Vagina (tissue), 2 donors: Measurements from ENCODE around the gene SLC51B. TPM values are rescaled to one million over a fixed set of nuclear protein-coding genes. Genes with fewer than 3 reads are reported as not detected.
A peak's percentile ranks its signal among the peaks of the same experiment; 100 is the strongest.

Experiments used
- DNase-seq, 2 donors: peaks; one replicate each; pipeline ENCODE4 v3.0.0-alpha.2; 2017; ENCODE audit errors: extremely low spot score in 2 of 2
- H3K27ac ChIP-seq: fragments of 200-600 bp; sonication (generic); one replicate; pipeline ENCODE4 v1.5.1; 2019
- H3K27me3 ChIP-seq: fragments of 200-600 bp; sonication (generic); one replicate; pipeline ENCODE4 v1.5.1; 2019
- H3K36me3 ChIP-seq, 2 donors: fragments of 200-600 bp; sonication (generic); one replicate each; pipeline ENCODE4 v1.5.1; 2017 to 2019
- H3K4me1 ChIP-seq: fragments of 200-600 bp; sonication (generic); one replicate; pipeline ENCODE4 v1.5.1; 2019
- H3K4me3 ChIP-seq, 2 donors: fragments of 200-600 bp; sonication (generic); 1 replicate in 1 of 2; 2 replicates in 1 of 2; pipeline ENCODE4 v1.5.1; 2016 to 2019
- H3K9me3 ChIP-seq: fragments of 200-600 bp; sonication (generic); one replicate; pipeline ENCODE4 v1.5.1; 2019
- CTCF ChIP-seq, 3 experiments: fragments of 450-650 bp in 2 of 3; fragments of 200-600 bp in 1 of 3; sonication (generic) in 1 of 3; IDR thresholded peaks; one replicate each; pipeline ENCODE4 v1.5.1; 2017 to 2019; ENCODE audit warnings: antibody characterized with exemption in 3 of 3, mild to moderate bottlenecking in 2 of 3, moderate library complexity in 2 of 3
- POLR2A ChIP-seq, 2 donors: fragments of 450-650 bp; IDR thresholded peaks; one replicate each; pipeline ENCODE4 v1.6.1; 2017; ENCODE audit warnings: antibody characterized with exemption in 2 of 2, mild to moderate bottlenecking in 2 of 2, moderate library complexity in 2 of 2
- POLR2AphosphoS5 ChIP-seq, 2 donors: sonication (generic); formaldehyde crosslinking; IDR thresholded peaks; one replicate each; pipeline ENCODE4 v1.9.0; 2017; ENCODE audit warnings: antibody characterized with exemption in 2 of 2, mild to moderate bottlenecking in 2 of 2, low read depth in 1 of 2; ENCODE audit not compliant: insufficient read depth in 1 of 2
- intact Hi-C: fragments of 100-400 bp; cut with DNase I; formaldehyde crosslinking; loops from one replicate; pipeline ENCODE4 v1.15.1; 2023
- total RNA-seq: library from RNA; depleted of rRNA; stranded (reverse); fragments of >200 nt; gene quantifications from one replicate; pipeline ENCODE4 v1.2.3, GENCODE V29; 2016

Gene SLC51B
- total RNA-seq, 1 donor from 2014 or later, result not detected

GRCh38 chr15:65101411-65101890 is 56.3 kb downstream of the SLC51B start:
- TF ChIP-seq POLR2AphosphoS5 (IDR thresholded peaks at IDR 0.05; ENCODE audit: insufficient read depth in 1 of 2, low read depth in 1 of 2) (no peak), POLR2A (IDR thresholded peaks at IDR 0.05) (no peak), CTCF (IDR thresholded peaks at IDR 0.05) (peak; percentile 41 to 56 (median 47))
- intact Hi-C loops, result no loop called here
- Histone ChIP-seq H3K4me1 (peaks cover 15% of the 10 kb centered on the region), H3K9me3 (no peaks in the 10 kb centered on the region), H3K4me3 (no peak overlapping the region), H3K27me3 (no peaks in the 10 kb centered on the region), H3K27ac (peak overlapping the region; percentile 11), H3K36me3 (peaks cover 0 to 30% of the 10 kb centered on the region in 2 donors)
- DNase-seq, result peak in 1 of 2 donors; percentile 49

- DNase-seq, result peak in 1 of 2 donors; percentile 46
- no peak overlapping the region for H3K27ac ChIP-seq
These were observed 56.9 kb downstream of the SLC51B start for GRCh38 chr15:65101891-65102708.

GRCh38 chr15:65102912-65103311 is 57.7 kb downstream of the SLC51B start:
- TF ChIP-seq POLR2AphosphoS5 (IDR thresholded peaks at IDR 0.05; ENCODE audit: insufficient read depth in 1 of 2, low read depth in 1 of 2), result no peak
- no peak for TF ChIP-seq POLR2A (IDR thresholded peaks at IDR 0.05)
- no peak for TF ChIP-seq CTCF (IDR thresholded peaks at IDR 0.05)
- no peaks in the 10 kb centered on the region for H3K9me3 ChIP-seq
- H3K4me3 ChIP-seq, result no peak overlapping the region
- H3K27me3 ChIP-seq, result no peaks in the 10 kb centered on the region
- H3K36me3 ChIP-seq, result peaks cover 0 to 30% of the 10 kb centered on the region in 2 donors
- intact Hi-C loops, result no loop called here
- DNase-seq, result no peak
- peaks cover 15% of the 10 kb centered on the region for H3K4me1 ChIP-seq
- H3K27ac ChIP-seq, result no peak overlapping the region

More at GRCh38 chr15:65101891-65102708, 56.9 kb downstream of the SLC51B start:
- intact Hi-C loops, result no loop called here
- no peaks in the 10 kb centered on the region for H3K27me3 ChIP-seq
- peaks cover 0 to 30% of the 10 kb centered on the region in 2 donors for H3K36me3 ChIP-seq
- H3K4me1 ChIP-seq, result peaks cover 15% of the 10 kb centered on the region
- no peak overlapping the region for H3K4me3 ChIP-seq
- H3K9me3 ChIP-seq, result no peaks in the 10 kb centered on the region
- TF ChIP-seq CTCF (IDR thresholded peaks at IDR 0.05), result no peak
- no peak for TF ChIP-seq POLR2AphosphoS5 (IDR thresholded peaks at IDR 0.05; ENCODE audit: insufficient read depth in 1 of 2, low read depth in 1 of 2)
- TF ChIP-seq POLR2A (IDR thresholded peaks at IDR 0.05), result no peak

Other genes with a start within 250 kb of the SLC51B start
- gene PIF1, start 219.7 kb upstream of the SLC51B start, total RNA-seq, result 6.6 TPM
- 34.9 TPM for gene PLEKHO2, start 203.5 kb upstream of the SLC51B start, total RNA-seq
- gene ANKDD1A, start 133.5 kb upstream of the SLC51B start, total RNA-seq, result 17.7 TPM
- 62.6 TPM for gene SPG21, start 55.5 kb upstream of the SLC51B start, total RNA-seq
- gene MTFMT, start 15.7 kb upstream of the SLC51B start, total RNA-seq, result 18.7 TPM
- gene RASL12, start 22.6 kb downstream of the SLC51B start, total RNA-seq, result 85.7 TPM
- gene KBTBD13, start 31.4 kb downstream of the SLC51B start, total RNA-seq, result not detected
- 5.4 TPM for gene UBAP1L, start 69.8 kb downstream of the SLC51B start, total RNA-seq
- 16.5 TPM for gene PDCD7, start 88.4 kb downstream of the SLC51B start, total RNA-seq
- 46.4 TPM for gene CLPX, start 140.0 kb downstream of the SLC51B start, total RNA-seq
- 129 TPM for gene CILP, start 166.1 kb downstream of the SLC51B start, total RNA-seq
- 12.8 TPM for gene PARP16, start 241.5 kb downstream of the SLC51B start, total RNA-seq